SK-N-SH treated with all-trans-retinoic acid at 6 μM for 48 hours (cell line): ENCODE data around the gene SLC6A9.

ENCODE experiments used
- ATAC-seq: fragments of 200-7000 bp; cut with Tn5 transposase; 3 replicates; pipeline ENCODE4 v1.9.1; 2020; ENCODE audit warnings: mild to moderate bottlenecking, moderate library complexity
- ARNTL ChIP-seq: fragments of 450-650 bp; formaldehyde crosslinking; IDR thresholded peaks from 2 replicates; pipeline ENCODE4 v1.5.0; 2020; ENCODE audit warnings: low read depth, mild to moderate bottlenecking, moderate library complexity, borderline replicate concordance
- BACH2 ChIP-seq: fragments of 250-450 bp; sonication (Bioruptor Pico); IDR thresholded peaks from 2 replicates; pipeline ENCODE4 v1.9.0; 2021; ENCODE audit warnings: mild to moderate bottlenecking, borderline replicate concordance
- CREB5 ChIP-seq: fragments of 250-450 bp; sonication (Bioruptor Pico); IDR thresholded peaks from 2 replicates; pipeline ENCODE4 v1.5.1; 2020; ENCODE audit warnings: low read depth, mild to moderate bottlenecking, moderate library complexity
- CSDC2 ChIP-seq: fragments of 250-450 bp; sonication (Bioruptor Pico); IDR thresholded peaks from 2 replicates; pipeline ENCODE4 v1.5.0; 2020; ENCODE audit warnings: mild to moderate bottlenecking, moderate library complexity
- ESRRG ChIP-seq: fragments of 250-450 bp; sonication (Bioruptor Pico); IDR thresholded peaks from 2 replicates; pipeline ENCODE4 v1.6.1; 2021; ENCODE audit warnings: mild to moderate bottlenecking
- GLIS3 ChIP-seq: fragments of 250-450 bp; sonication (Bioruptor Pico); IDR thresholded peaks from 2 replicates; pipeline ENCODE4 v1.5.0; 2020; ENCODE audit warnings: mild to moderate bottlenecking, moderate library complexity
- PATZ1 ChIP-seq: fragments of 250-450 bp; sonication (Bioruptor Pico); IDR thresholded peaks from 2 replicates; pipeline ENCODE4 v1.8.0; 2020; ENCODE audit warnings: mild to moderate bottlenecking, moderate library complexity, borderline replicate concordance
- POU6F1 ChIP-seq: fragments of 250-450 bp; sonication (Bioruptor Pico); IDR thresholded peaks from 2 replicates; pipeline ENCODE4 v1.8.0; 2021; ENCODE audit warnings: low read depth, mild to moderate bottlenecking, moderate library complexity, borderline replicate concordance
- PPARA ChIP-seq: fragments of 250-450 bp; sonication (Bioruptor Pico); IDR thresholded peaks from 2 replicates; pipeline ENCODE4 v1.5.0; 2020; ENCODE audit warnings: mild to moderate bottlenecking, borderline replicate concordance
- RARB ChIP-seq: fragments of 250-450 bp; sonication (Bioruptor Pico); IDR thresholded peaks from 2 replicates; pipeline ENCODE4 v1.8.0; 2021; ENCODE audit warnings: mild to moderate bottlenecking, moderate library complexity
- TOX ChIP-seq: fragments of 250-450 bp; sonication (Bioruptor Pico); IDR thresholded peaks from 2 replicates; pipeline ENCODE4 v1.8.0; 2021; ENCODE audit warnings: mild to moderate bottlenecking, moderate library complexity, borderline replicate concordance
- TSHZ2 ChIP-seq: fragments of 250-450 bp; sonication (Bioruptor Pico); IDR thresholded peaks from 2 replicates; pipeline ENCODE4 v1.5.0; 2020; ENCODE audit warnings: mild to moderate bottlenecking, moderate library complexity
- ZC3H10 ChIP-seq: fragments of 250-450 bp; sonication (Bioruptor Pico); IDR thresholded peaks from 2 replicates; pipeline ENCODE4 v1.5.1; 2021; ENCODE audit warnings: mild to moderate bottlenecking, moderate library complexity
- ZFP3 ChIP-seq: fragments of 250-450 bp; sonication (Bioruptor Pico); IDR thresholded peaks from 2 replicates; pipeline ENCODE4 v1.5.0; 2020; ENCODE audit warnings: mild to moderate bottlenecking, moderate library complexity
- ZFP30 ChIP-seq: fragments of 450-650 bp; formaldehyde crosslinking; IDR thresholded peaks from 2 replicates; pipeline ENCODE4 v1.5.0; 2022; ENCODE audit warnings: mild to moderate bottlenecking, moderate library complexity
- ZNF70 ChIP-seq: fragments of 450-650 bp; formaldehyde crosslinking; IDR thresholded peaks from 2 replicates; pipeline ENCODE4 v1.5.0; 2020; ENCODE audit warnings: mild to moderate bottlenecking, moderate library complexity
- ZNF8 ChIP-seq: fragments of 450-650 bp; formaldehyde crosslinking; IDR thresholded peaks from 2 replicates; pipeline ENCODE4 v1.5.0; 2020; ENCODE audit warnings: mild to moderate bottlenecking, moderate library complexity

Gene SLC6A9

GRCh38 chr1:44061857-44062256 lies 30.6 kb upstream of the SLC6A9 start:
- no peak for TF ChIP-seq POU6F1
- TF ChIP-seq TSHZ2 (CRISPR knock-in tag), result no peak
- TF ChIP-seq TOX, result no peak
- no peak for TF ChIP-seq ESRRG (CRISPR knock-in tag)
- TF ChIP-seq CSDC2 (CRISPR knock-in tag), result no peak
- TF ChIP-seq ARNTL (CRISPR knock-in tag), result no peak
- no peak for TF ChIP-seq RARB (CRISPR knock-in tag)
- no peak for TF ChIP-seq ZNF70 (CRISPR knock-in tag)
- TF ChIP-seq ZFP3 (CRISPR knock-in tag), result no peak
- no peak for TF ChIP-seq PATZ1 (CRISPR knock-in tag)
- no peak for TF ChIP-seq CREB5
- no peak for TF ChIP-seq ZC3H10 (CRISPR knock-in tag)
- TF ChIP-seq, all 23 proteins: peak for 0
- no peak for ATAC-seq

- ATAC-seq, result no peak
- no peak for TF ChIP-seq ZNF8 (CRISPR knock-in tag)
- no peak for TF ChIP-seq BACH2 (CRISPR knock-in tag)
- TF ChIP-seq ZFP30 (CRISPR knock-in tag), result no peak
- no peak for TF ChIP-seq PATZ1 (CRISPR knock-in tag)
- no peak for TF ChIP-seq TSHZ2 (CRISPR knock-in tag)
- no peak for TF ChIP-seq PPARA (CRISPR knock-in tag)
- no peak for TF ChIP-seq CSDC2 (CRISPR knock-in tag)
- no peak for TF ChIP-seq GLIS3 (CRISPR knock-in tag)
- TF ChIP-seq CREB5, result no peak
- no peak for TF ChIP-seq ZNF70 (CRISPR knock-in tag)
- TF ChIP-seq POU6F1, result no peak
- TF ChIP-seq RARB (CRISPR knock-in tag), result no peak
- TF ChIP-seq TOX, result no peak
- TF ChIP-seq ZFP3 (CRISPR knock-in tag), result no peak
- TF ChIP-seq ARNTL (CRISPR knock-in tag), result no peak
Measured at GRCh38 chr1:44060830-44061267, 29.6 kb upstream of the SLC6A9 start.
